ENCODE results near the gene REXO2.

- TF ChIP-seq EZH2phosphoT487 (IDR thresholded peaks at IDR 0.05) = no peak
- TF ChIP-seq, protein P1, sequence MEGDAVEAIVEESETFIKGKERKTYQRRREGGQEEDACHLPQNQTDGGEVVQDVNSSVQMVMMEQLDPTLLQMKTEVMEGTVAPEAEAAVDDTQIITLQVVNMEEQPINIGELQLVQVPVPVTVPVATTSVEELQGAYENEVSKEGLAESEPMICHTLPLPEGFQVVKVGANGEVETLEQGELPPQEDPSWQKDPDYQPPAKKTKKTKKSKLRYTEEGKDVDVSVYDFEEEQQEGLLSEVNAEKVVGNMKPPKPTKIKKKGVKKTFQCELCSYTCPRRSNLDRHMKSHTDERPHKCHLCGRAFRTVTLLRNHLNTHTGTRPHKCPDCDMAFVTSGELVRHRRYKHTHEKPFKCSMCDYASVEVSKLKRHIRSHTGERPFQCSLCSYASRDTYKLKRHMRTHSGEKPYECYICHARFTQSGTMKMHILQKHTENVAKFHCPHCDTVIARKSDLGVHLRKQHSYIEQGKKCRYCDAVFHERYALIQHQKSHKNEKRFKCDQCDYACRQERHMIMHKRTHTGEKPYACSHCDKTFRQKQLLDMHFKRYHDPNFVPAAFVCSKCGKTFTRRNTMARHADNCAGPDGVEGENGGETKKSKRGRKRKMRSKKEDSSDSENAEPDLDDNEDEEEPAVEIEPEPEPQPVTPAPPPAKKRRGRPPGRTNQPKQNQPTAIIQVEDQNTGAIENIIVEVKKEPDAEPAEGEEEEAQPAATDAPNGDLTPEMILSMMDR (IDR thresholded peaks at IDR 0.05) = no peak
- TF ChIP-seq EZH2 (IDR thresholded peaks at IDR 0.05) = no peak
Measured at GRCh38 chr11:114441921-114442320, 2.7 kb downstream of the REXO2 start.
